Heart right ventricle (tissue), 16 donors: ENCODE measurements around the gene ATP5F1E. TPM values are rescaled to one million over a fixed set of nuclear protein-coding genes. Genes with fewer than 3 reads are reported as not detected.
A peak's percentile ranks its signal among the peaks of the same experiment; 100 is the strongest.
"Not testable (repeated sequence)": the region's sequence is repeated elsewhere in the genome, so short reads cannot be mapped to it uniquely, and the experiment has no call there.

ENCODE experiments used
- ATAC-seq, 8 donors: fragments of 200-7000 bp; cut with Tn5 transposase; one replicate each; pipeline ENCODE4 v1.9.1; 2020; ENCODE audit warnings: mild to moderate bottlenecking in 8 of 8, moderate library complexity in 8 of 8, moderate number of reproducible peaks in 1 of 8
- DNase-seq, 2 donors: peaks; one replicate each; pipeline ENCODE4 v3.0.0-alpha.2; 2020
- H3K27ac ChIP-seq, 10 donors: fragments of 200-600 bp; sonication (generic) in 2 of 10; one replicate each; pipeline versions ENCODE4 v1.5.0 to v1.8.0; 2020 to 2022; ENCODE audit warnings: mild to moderate bottlenecking in 3 of 10
- H3K27me3 ChIP-seq, 7 donors: fragments of 200-600 bp; one replicate each; pipeline ENCODE4 v1.8.0; 2021 to 2022; ENCODE audit warnings: mild to moderate bottlenecking in 2 of 7
- H3K36me3 ChIP-seq, 9 donors: fragments of 200-600 bp; sonication (generic) in 1 of 9; one replicate each; pipeline versions ENCODE4 v1.5.0 to v1.8.0; 2020 to 2022; ENCODE audit warnings: mild to moderate bottlenecking in 2 of 9
- H3K4me1 ChIP-seq, 9 donors: fragments of 200-600 bp; sonication (generic) in 1 of 9; one replicate each; pipeline versions ENCODE4 v1.5.0 to v1.8.0; 2020 to 2022; ENCODE audit warnings: mild to moderate bottlenecking in 4 of 9
- H3K4me3 ChIP-seq, 10 donors: fragments of 200-600 bp; sonication (generic) in 2 of 10; one replicate each; pipeline versions ENCODE4 v1.5.0 to v1.8.0; 2020 to 2022; ENCODE audit warnings: mild to moderate bottlenecking in 7 of 10, moderate library complexity in 2 of 10
- H3K9me3 ChIP-seq, 11 donors: fragments of 200-600 bp in 10 of 11; sonication (generic) in 2 of 11; one replicate each; pipeline versions ENCODE4 v1.5.0 to v1.8.0; 2013 to 2022; ENCODE audit warnings: mild to moderate bottlenecking in 2 of 11, control low read depth in 1 of 11, moderate library complexity in 1 of 11
- CTCF ChIP-seq, 9 donors: fragments of 200-600 bp; sonication (generic) in 2 of 9; IDR thresholded peaks; one replicate each; pipeline versions ENCODE4 v1.5.0 to v1.8.0; 2021 to 2022; ENCODE audit warnings: antibody characterized with exemption in 9 of 9, mild to moderate bottlenecking in 5 of 9, moderate library complexity in 1 of 9
- WGBS, 2 donors: extraction: QIAGEN DNeasy Blood & Tissue Kit; methylation state at CpG; one replicate each; pipeline ENCODE4 v1.1.7; 2013; ENCODE audit warnings: inconsistent platforms in 1 of 2; 5-methylcytosine and 5-hydroxymethylcytosine counted together
- intact Hi-C, 10 donors: fragments of 100-400 bp; cut with DNase I; formaldehyde crosslinking; loops; one replicate each; pipeline versions ENCODE4 v1.11.1 to v1.14.2; 2022
- polyA plus RNA-seq, 2 donors: library from polyadenylated mRNA; stranded (reverse); fragments of 200-250 nt; gene quantifications; one replicate each; pipeline ENCODE4 v1.2.3, GENCODE V29; 2013
- total RNA-seq, 10 donors: library from RNA; stranded (reverse); fragmentation: NEBNext Ultra II Directional in 3 of 10; extraction: Animal tissue kit (Norgen Biotek cat#: 25700) in 3 of 10; gene quantifications; one replicate each; pipeline versions ENCODE4 v1.2.1 to v1.2.4, GENCODE V29; 2021 to 2023
- donor health status: Arrhythmogenic right ventricular cardiomyopathy.
- donor health status: ischemic (EF 13 %, LVEDD 7.1; RV severe dilation, severe dysfunction).
- donor health status: healthy with polysubstance abuse.
- donor health status: DM: no; HTN: yes; CAD: no.
- donor health status: DM: no; HTN: no; CAD: no.
- donor health status: ischemic (EF 25% LVEDD 6.9; RV normal size, moderate dysfunction).
- donor health status: ischemic (EF 25% LVEDD 5.7; RV mildly dilated, moderate dysfunction).
- donor health status: healthy.
- donor health status: DM: yes; HTN: yes; CAD: no.
- donor health status: Ischemic cardiomyopathy.
- donor health status: ischemic (EF 35%, LVEDD 5.7; RV mildly dilated, moderate dysfunction).
- donor health status: nonischemic (EF 11% LVEDD 7.7; RV severe dilation, severe dysfunction).
- donor health status: DM: yes; HTN: yes; CAD: no.
- donor health status: PGD.
- donor health status: ischemic (EF 29% LVEDD 5.4; RV normal size, mild dysfunction).
- donor health status: nonischemic (EF 23%, LVEDD 6.1; RV moderate dilation, normal function).

ATP5F1E gene
- total and polyA plus RNA-seq, 12 donors = 84.7 to 155 (median 121) TPM

GRCh38 chr20:59013959-59014608 lies 18.1 kb downstream of the ATP5F1E start:
- 76 to 86% methylated on average over 13 of the region's 13 CpGs for WGBS, 2 donors
- H3K9me3 ChIP-seq = no peaks in the 10 kb centered on the region
- H3K27ac ChIP-seq = peak overlapping the region in 6 of 10 donors; percentile 21 to 58 (median 52)
- H3K27me3 ChIP-seq = no peaks in the 10 kb centered on the region
- TF ChIP-seq CTCF (IDR thresholded peaks at IDR 0.05) = no peak
- ATAC-seq (no peak), DNase-seq (no peak)
- peaks cover 2 to 62% (median 45%) of the 10 kb centered on the region in 9 donors for H3K4me1 ChIP-seq
- intact Hi-C loops = loop anchor here in 1 of 10 donors (10.0 kb wide), 1 partner anchor 119 kb away; no protein-coding TSS in a partner anchor
- peak overlapping the region in 1 of 10 donors; percentile 10 for H3K4me3 ChIP-seq
- no peaks in the 10 kb centered on the region for H3K36me3 ChIP-seq

GRCh38 chr20:59013031-59013951 lies 18.8 kb downstream of the ATP5F1E start:
- Histone ChIP-seq H3K27ac (no peak overlapping the region), H3K9me3 (no peaks in the 10 kb centered on the region), H3K27me3 (no peaks in the 10 kb centered on the region), H3K4me3 (no peak overlapping the region), H3K4me1 (peaks cover 2 to 69% (median 45%) of the 10 kb centered on the region in 9 donors), H3K36me3 (no peaks in the 10 kb centered on the region)
- 94% methylated on average over 17 of the region's 17 CpGs for WGBS, 2 donors
- intact Hi-C loops = loop anchor here in 1 of 10 donors (10.0 kb wide), 1 partner anchor 118 kb away; no protein-coding TSS in a partner anchor
- ATAC-seq (no peak), DNase-seq (no peak)
- no peak for TF ChIP-seq CTCF (IDR thresholded peaks at IDR 0.05)

GRCh38 chr20:59011874-59012157 lies 20.3 kb downstream of the ATP5F1E start:
- not testable (repeated sequence) for H3K36me3 ChIP-seq, DNase-seq, H3K27me3 ChIP-seq, H3K4me3 ChIP-seq, ATAC-seq, H3K9me3 ChIP-seq
- Histone ChIP-seq H3K27ac (peak overlapping the region in 6 of 10 donors; percentile 7 to 81 (median 62)), H3K4me1 (peaks cover 4 to 65% (median 39%) of the 10 kb centered on the region in 9 donors)
- 91 to 94% methylated on average over 3 of the region's 3 CpGs for WGBS, 2 donors
- intact Hi-C loops = loop anchor here in 1 of 10 donors (10.0 kb wide), 1 partner anchor 117 kb away; no protein-coding TSS in a partner anchor

GRCh38 chr20:59010995-59011873 lies 20.9 kb downstream of the ATP5F1E start:
- Histone ChIP-seq H3K4me1 (peaks cover 4 to 62% (median 37%) of the 10 kb centered on the region in 9 donors), H3K4me3 (peak overlapping the region in 5 of 10 donors; percentile 12 to 34 (median 18)), H3K27ac (peak overlapping the region in 9 of 10 donors; percentile 7 to 81 (median 59)), H3K36me3 (no peaks in the 10 kb centered on the region), H3K27me3 (no peaks in the 10 kb centered on the region), H3K9me3 (no peaks in the 10 kb centered on the region)
- TF ChIP-seq CTCF (IDR thresholded peaks at IDR 0.05) = no peak
- peak in 1 of 2 donors; percentile 64 for DNase-seq
- 49 to 61% methylated on average over 17 of the region's 17 CpGs for WGBS, 2 donors
- ATAC-seq = peak in 5 of 8 donors; percentile 2 to 36 (median 34)
- intact Hi-C loops = loop anchor here in 1 of 10 donors (10.0 kb wide), 1 partner anchor 116 kb away; no protein-coding TSS in a partner anchor
